Esophagus squamous epithelium (tissue), 5 donors: ENCODE results near the gene TMUB1. TPM values are rescaled to one million over a fixed set of nuclear protein-coding genes. Genes with fewer than 3 reads are reported as not detected.

Source experiments
- DNase-seq: peaks from one replicate; lab custom pipeline; 2025; lab: John Stamatoyannopoulos, UW
- H3K27ac ChIP-seq, 4 donors: fragments of 200-600 bp; sonication (generic); one replicate each; pipeline ENCODE4 v1.5.1; 2016 to 2019; ENCODE audit warnings: mild to moderate bottlenecking in 1 of 4
- H3K27me3 ChIP-seq, 4 donors: fragments of 200-600 bp; sonication (generic); 1 replicate in 3 of 4; 2 replicates in 1 of 4; pipeline versions ENCODE4 v1.5.1 to v1.6.0; 2017 to 2021; ENCODE audit warnings: antibody characterized with exemption in 1 of 4
- H3K36me3 ChIP-seq, 3 donors: fragments of 200-600 bp; sonication (generic); one replicate each; pipeline ENCODE4 v1.5.1; 2016 to 2019
- H3K4me1 ChIP-seq, 3 donors: fragments of 200-600 bp; sonication (generic); one replicate each; pipeline ENCODE4 v1.5.1; 2017 to 2019
- H3K4me3 ChIP-seq, 4 donors: fragments of 200-600 bp; sonication (generic); 1 replicate in 3 of 4; 2 replicates in 1 of 4; pipeline ENCODE4 v1.5.1; 2016 to 2019; ENCODE audit warnings: mild to moderate bottlenecking in 2 of 4, moderate library complexity in 1 of 4
- H3K9me3 ChIP-seq, 3 donors: fragments of 200-600 bp; sonication (generic); one replicate each; pipeline ENCODE4 v1.5.1; 2016 to 2019
- POLR2A ChIP-seq, 4 donors: fragments of 450-650 bp; IDR thresholded peaks; one replicate each; pipeline ENCODE4 v1.6.1; 2017; ENCODE audit warnings: antibody characterized with exemption in 4 of 4, mild to moderate bottlenecking in 4 of 4, moderate library complexity in 3 of 4
- WGBS, 2 donors: methylation state at CpG; one replicate each; pipeline ENCODE4 v1.1.5; 2018; 5-methylcytosine and 5-hydroxymethylcytosine counted together
- intact Hi-C: fragments of 100-400 bp; cut with DNase I; formaldehyde crosslinking; loops from one replicate; pipeline ENCODE4 v1.15.0; 2022
- total RNA-seq, 4 donors: library from RNA; depleted of rRNA; stranded (reverse); fragments of >200 nt; gene quantifications; one replicate each; pipeline ENCODE4 v1.1.0, GENCODE V29; 2016
- TF ChIP-seq, protein P1 (sequence below), 6 experiments: fragments of 450-650 bp in 4 of 6; fragments of 200-600 bp in 2 of 6; sonication (generic) in 2 of 6; IDR thresholded peaks; one replicate each; pipeline ENCODE4 v1.5.1; 2016 to 2019; ENCODE audit warnings: antibody characterized with exemption in 6 of 6, mild to moderate bottlenecking in 4 of 6, moderate library complexity in 4 of 6
- donor health status: DM: yes; HTN: yes; CAD: no.

The TMUB1 gene
- total RNA-seq, 4 donors from 2014 or later, result 28.4 to 51.0 (median 35.2) TPM

DNA sequence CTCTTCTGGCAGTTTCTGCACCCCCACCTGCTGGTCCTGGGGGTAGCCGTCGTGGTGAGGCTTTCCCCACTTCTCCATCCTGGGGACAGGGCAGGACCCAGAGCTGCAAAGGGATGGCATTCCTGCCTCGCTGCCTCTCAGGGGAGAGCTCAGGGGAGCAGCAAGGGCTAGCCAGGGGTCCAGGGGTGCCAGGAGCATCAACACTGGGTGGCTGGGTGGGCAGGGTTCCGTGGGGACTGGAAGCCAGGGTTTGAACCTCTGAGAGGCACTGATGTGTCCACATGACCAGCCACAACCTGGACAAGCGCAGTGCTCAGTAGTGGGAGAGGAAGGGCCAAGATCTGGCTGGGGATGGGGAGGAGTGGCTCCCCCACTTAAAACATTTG, 49.4 kb downstream of the TMUB1 start:
- DNase-seq, result no peak
- Histone ChIP-seq H3K4me1 (peaks cover 6 to 18% (median 13%) of the 10 kb centered on the region in 3 donors), H3K9me3 (no peaks in the 10 kb centered on the region), H3K27ac (no peak overlapping the region), H3K4me3 (no peak overlapping the region), H3K27me3 (no peaks in the 10 kb centered on the region), H3K36me3 (peaks cover 9 to 73% (median 16%) of the 10 kb centered on the region in 3 donors)
- TF ChIP-seq, protein P1, sequence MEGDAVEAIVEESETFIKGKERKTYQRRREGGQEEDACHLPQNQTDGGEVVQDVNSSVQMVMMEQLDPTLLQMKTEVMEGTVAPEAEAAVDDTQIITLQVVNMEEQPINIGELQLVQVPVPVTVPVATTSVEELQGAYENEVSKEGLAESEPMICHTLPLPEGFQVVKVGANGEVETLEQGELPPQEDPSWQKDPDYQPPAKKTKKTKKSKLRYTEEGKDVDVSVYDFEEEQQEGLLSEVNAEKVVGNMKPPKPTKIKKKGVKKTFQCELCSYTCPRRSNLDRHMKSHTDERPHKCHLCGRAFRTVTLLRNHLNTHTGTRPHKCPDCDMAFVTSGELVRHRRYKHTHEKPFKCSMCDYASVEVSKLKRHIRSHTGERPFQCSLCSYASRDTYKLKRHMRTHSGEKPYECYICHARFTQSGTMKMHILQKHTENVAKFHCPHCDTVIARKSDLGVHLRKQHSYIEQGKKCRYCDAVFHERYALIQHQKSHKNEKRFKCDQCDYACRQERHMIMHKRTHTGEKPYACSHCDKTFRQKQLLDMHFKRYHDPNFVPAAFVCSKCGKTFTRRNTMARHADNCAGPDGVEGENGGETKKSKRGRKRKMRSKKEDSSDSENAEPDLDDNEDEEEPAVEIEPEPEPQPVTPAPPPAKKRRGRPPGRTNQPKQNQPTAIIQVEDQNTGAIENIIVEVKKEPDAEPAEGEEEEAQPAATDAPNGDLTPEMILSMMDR (IDR thresholded peaks at IDR 0.05), result no peak
- TF ChIP-seq POLR2A (IDR thresholded peaks at IDR 0.05), result no peak
- intact Hi-C loops, result no loop called here
- WGBS, 2 donors, result 100% methylated on average over 3 of the region's 5 CpGs; no CpG with 5 or more reads in 1 of the 2 donors

DNA sequence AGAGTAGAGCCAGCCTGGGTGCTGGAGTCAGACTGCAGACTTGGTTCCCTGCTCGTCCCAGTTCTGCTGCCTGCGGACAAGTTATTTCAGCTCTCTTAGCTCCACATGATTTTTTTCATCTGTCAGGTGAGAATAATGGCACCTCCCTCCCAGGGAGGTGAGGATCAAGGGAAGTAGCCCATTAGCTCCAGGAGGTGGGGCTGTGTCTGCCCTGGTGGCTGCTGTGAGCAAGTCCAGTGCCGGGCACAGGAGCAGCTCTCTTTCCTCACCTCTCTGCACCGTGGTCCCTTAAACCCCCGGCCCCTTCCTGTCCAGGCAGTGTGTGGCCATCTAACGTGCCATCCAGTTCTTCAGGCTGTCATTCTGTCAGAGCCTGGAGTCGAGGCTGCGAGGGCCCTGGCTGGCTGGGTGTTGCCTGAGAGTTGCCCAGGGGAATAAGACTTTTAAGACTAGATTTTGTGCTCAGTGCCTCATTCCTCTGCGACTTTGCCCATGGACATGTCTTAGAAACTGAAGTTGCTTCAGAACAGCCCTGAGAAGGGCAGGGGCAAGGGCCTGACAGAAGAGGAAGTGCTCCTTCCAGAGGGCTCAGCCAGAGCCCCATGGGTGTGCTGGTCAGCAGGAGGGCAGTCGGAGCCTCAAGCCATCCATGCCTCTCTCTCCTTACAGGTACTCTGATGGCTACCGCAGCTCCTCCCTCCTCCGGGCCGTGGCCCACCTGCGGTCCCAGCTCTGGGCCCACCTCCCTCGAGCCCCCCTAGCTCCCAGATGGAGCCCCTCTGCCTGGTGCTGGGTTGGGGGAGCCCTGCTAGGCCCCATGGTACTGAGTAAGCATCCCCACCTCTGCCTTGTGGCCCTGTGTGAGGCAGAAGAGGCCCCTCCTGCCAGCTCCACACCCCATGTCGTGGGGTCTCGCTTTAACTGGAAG, 50.1 kb downstream of the TMUB1 start:
- DNase-seq, result no peak
- intact Hi-C loops, result no loop called here

More for the DNA sequence above, 50.1 kb downstream of the TMUB1 start:
- no peak overlapping the region for H3K27ac ChIP-seq
- no peak overlapping the region for H3K4me3 ChIP-seq
- H3K27me3 ChIP-seq, result no peaks in the 10 kb centered on the region
- H3K9me3 ChIP-seq, result no peaks in the 10 kb centered on the region
- TF ChIP-seq, protein P1 (IDR thresholded peaks at IDR 0.05), result no peak
- H3K36me3 ChIP-seq, result peaks cover 9 to 73% (median 16%) of the 10 kb centered on the region in 3 donors
- peaks cover 5 to 14% (median 9%) of the 10 kb centered on the region in 3 donors for H3K4me1 ChIP-seq
- WGBS, 2 donors, result 83 to 89% methylated on average over 6 to 11 of the region's 17 CpGs

Other genes starting within 250 kb of the TMUB1 start
- 1 to 10 TPM in 2 of 4 donors, under 1 TPM in 2; 0.26 to 4.4 (median 1.4) TPM for gene AOC1, start 231.0 kb downstream of the TMUB1 start, total RNA-seq
- gene KCNH2, start 105.2 kb downstream of the TMUB1 start, total RNA-seq, result 1 to 10 TPM in 1 of 4 donors, under 1 TPM in 3; 0.19 to 2.5 (median 0.72) TPM
- 1 to 10 TPM; 1.4 to 3.2 (median 2.2) TPM for gene NOS3, start 92.5 kb downstream of the TMUB1 start, total RNA-seq
- 10 to 100 TPM in 2 of 4 donors, 1 to 10 TPM in 2; 1.5 to 45.2 (median 12.8) TPM for gene ATG9B, start 59.0 kb downstream of the TMUB1 start, total RNA-seq
- gene ABCB8, start 55.0 kb downstream of the TMUB1 start, total RNA-seq, result 10 to 100 TPM; 23.1 to 41.0 (median 26.1) TPM
- gene ASIC3, start 35.0 kb downstream of the TMUB1 start, total RNA-seq, result under 1 TPM in 2 of 4 donors, not detected in 2; 0.40 to 0.95 TPM
- 10 to 100 TPM in 2 of 4 donors, 1 to 10 TPM in 2; 3.8 to 12.9 (median 8.6) TPM for gene CDK5, start 25.6 kb downstream of the TMUB1 start, total RNA-seq
- 10 to 100 TPM; 39.8 to 53.7 (median 45.0) TPM for gene SLC4A2, start 23.9 kb downstream of the TMUB1 start, total RNA-seq
- gene FASTK, start 2.7 kb downstream of the TMUB1 start, total RNA-seq, result 10 to 100 TPM; 43.0 to 83.6 (median 75.9) TPM
- 100 to 1,000 TPM in 1 of 4 donors, 10 to 100 TPM in 3; 68.6 to 100 (median 72.2) TPM for gene AGAP3, start 3.0 kb upstream of the TMUB1 start, total RNA-seq
- gene GBX1, start 84.2 kb upstream of the TMUB1 start, total RNA-seq, result not detected
- not detected for gene ASB10, start 103.8 kb upstream of the TMUB1 start, total RNA-seq
- gene H2BK1, start 127.0 kb upstream of the TMUB1 start, total RNA-seq, result not detected
- gene ABCF2, start 143.7 kb upstream of the TMUB1 start, total RNA-seq, result 10 to 100 TPM; 27.0 to 44.7 (median 40.5) TPM
- 10 to 100 TPM; 21.8 to 23.5 (median 22.3) TPM for gene CHPF2, start 149.0 kb upstream of the TMUB1 start, total RNA-seq
- 10 to 100 TPM in 1 of 4 donors, 1 to 10 TPM in 3; 2.5 to 11.6 (median 6.3) TPM for gene SMARCD3, start 165.2 kb upstream of the TMUB1 start, total RNA-seq